ENCODE data around the gene C11orf68. TPM values are rescaled to one million over a fixed set of nuclear protein-coding genes. Genes with fewer than 3 reads are reported as not detected.

The C11orf68 gene
- polyA plus RNA-seq, 10 donors = 27.2 to 39.2 (median 32.0) TPM

GRCh38 chr11:65880027-65880426, 38.8 kb downstream of the C11orf68 start:
- no peak for DNase-seq

- no peak for DNase-seq
Observed at GRCh38 chr11:65879617-65880016, 39.2 kb downstream of the C11orf68 start, which contains the start of gene CTSW. Gene CTSW (plus strand): TSS chr11:65879837. CDS start chr11:65879855, 18 bp downstream.

GRCh38 chr11:65873318-65874156, 45.3 kb downstream of the C11orf68 start:
- peak; percentile 91 to 96 (median 94) for DNase-seq

DNA sequence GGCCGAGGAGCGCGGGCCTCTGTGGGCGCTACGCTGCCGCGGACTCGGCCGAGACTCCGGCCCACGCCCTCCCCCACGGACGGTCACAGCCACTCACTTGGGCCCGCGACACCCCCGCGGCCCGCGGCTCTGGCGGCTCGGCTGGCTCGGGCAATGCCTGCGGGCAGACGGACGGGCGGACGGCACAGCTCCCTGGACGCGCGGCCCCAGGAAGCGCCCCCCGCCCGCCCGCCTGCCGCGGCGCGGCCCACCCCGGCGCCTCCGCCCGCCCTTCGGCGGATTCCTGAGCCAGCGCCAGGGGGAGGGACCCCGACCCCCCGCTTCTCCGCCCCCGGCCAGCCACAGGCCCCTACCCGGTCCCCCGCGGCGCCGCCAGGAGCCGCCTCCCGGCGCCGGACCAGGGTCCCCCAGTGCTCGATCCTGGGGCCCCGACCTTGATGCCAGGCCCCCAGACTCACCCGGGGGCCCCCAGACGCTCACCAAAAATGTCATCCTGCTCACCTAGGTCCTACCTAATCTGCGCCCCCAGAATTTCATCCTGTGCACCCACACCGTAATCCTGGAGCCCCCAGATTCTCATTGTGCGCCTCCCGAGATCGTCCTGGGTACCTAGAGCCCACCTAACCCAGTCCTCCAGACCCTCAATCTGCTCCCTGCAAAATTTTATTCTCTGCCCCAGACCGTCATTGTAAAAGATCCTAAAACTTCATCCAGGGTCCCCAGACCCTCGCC, 46.1 kb downstream of the C11orf68 start, which contains the start of gene EFEMP2:
Gene EFEMP2 (minus strand): TSS at position 215 of the 732 bp plus-strand sequence. CDS start 446 bp downstream, outside the sequence.
- peak; percentile 50 to 87 (median 82) for DNase-seq

- peak in 1 of 3 donors; percentile 74 for DNase-seq
Observed at GRCh38 chr11:65871811-65872548, 46.9 kb downstream of the C11orf68 start.

- no peak for DNase-seq
Observed at GRCh38 chr11:65870706-65871681, 47.9 kb downstream of the C11orf68 start.

GRCh38 chr11:65870307-65870658, 48.6 kb downstream of the C11orf68 start:
- DNase-seq = no peak

DNA sequence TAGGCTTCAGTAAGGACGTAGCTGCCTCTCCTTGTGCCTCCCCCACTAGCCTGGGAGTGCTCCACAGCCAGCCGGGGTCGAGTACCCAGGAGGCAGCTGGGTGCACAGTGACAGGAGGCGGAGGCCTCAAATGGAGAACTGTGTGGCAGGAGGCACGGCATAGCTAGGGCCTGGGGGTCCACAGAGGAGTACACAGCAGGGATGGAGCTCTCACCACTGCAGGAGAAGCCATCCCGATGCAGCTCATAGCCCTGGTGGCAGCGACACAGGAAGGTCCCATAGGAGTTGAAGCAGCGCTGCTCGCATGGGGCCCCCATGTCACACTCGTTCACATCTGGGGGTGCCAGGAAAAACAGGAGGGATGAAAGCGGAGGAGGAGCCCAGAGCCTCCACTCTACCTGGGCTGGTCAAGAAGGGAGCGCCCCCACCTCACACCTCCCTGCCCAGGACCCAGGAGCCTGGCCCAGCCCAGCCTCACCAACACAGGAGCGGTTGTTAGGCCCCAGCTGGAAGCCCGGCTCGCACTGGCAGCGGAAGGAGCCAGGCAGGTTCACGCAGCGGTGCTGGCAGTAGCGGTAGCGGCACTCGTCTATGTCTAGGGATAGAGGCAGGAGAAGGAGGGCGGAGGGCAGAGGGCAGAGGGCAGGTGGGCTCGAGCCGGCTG, 49.1 kb downstream of the C11orf68 start:
- no peak for DNase-seq

DNA sequence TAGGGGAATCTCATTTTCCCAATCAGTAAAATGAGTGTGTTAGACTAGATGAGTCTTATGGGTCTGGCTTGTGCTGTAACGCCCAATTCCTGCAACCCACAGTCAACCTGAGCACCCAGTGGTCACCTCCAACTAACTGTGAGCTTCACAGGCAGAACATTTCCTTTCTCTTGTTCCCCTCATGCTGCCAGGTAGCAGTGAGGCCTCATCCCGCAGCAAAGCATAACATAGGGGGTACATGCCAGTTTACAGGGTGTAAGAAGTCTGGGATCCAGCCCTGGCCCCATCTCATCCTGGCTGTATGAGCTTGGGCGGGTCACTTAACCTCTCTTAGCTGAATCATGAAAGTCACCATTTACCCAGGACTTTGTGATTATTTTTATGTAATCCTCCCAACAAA, 50.0 kb downstream of the C11orf68 start:
- no peak for DNase-seq

- DNase-seq = no peak
Observed at GRCh38 chr11:65868076-65868667, 50.7 kb downstream of the C11orf68 start.

DNA sequence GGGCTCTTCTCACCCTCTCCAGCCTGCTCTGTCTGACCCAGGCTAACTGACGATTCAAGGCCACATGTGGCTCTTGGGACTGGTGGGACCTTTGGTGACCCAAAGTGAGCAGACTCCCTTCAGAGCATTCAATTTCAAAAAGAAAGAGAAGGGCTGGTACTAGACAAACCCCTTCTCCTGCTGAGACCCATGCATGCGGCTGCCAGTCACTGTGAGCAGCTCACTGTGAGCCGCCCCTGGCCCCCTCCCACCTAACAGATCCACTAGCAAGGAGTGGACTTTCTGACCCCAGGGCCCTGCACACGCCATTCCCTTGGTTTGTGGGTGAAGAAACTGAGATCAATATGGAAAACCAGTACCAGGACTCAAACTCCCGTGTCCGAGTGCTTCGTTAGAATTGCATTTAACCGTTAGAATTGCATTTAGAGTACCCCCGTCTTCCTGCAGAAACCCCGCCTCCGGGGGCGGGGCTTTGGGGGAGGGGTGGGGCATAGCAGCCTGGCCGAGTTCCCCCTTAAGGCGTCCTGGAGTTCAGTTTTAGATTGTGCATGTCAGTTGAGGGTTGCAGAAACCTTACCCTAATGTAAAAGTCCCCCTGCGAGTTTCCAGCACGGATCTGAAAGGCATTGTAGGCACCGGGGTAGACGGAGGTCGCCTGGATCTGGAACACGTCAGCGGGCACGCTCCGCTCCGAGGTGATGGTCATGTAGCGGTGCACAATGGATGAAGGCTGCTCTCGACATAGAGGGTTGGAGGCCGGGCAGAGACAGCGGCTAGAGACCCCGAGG, 51.4 kb downstream of the C11orf68 start:
- DNase-seq = no peak

Other genes starting within 250 kb of the C11orf68 start
- gene KAT5, start 206.8 kb downstream of the C11orf68 start, polyA plus RNA-seq (ENCODE audit: insufficient read length in 10 of 10) = 10 to 100 TPM; 29.1 to 39.6 (median 34.4) TPM
- 10 to 100 TPM; 20.0 to 30.6 (median 25.3) TPM for gene RNASEH2C, start 198.3 kb downstream of the C11orf68 start, polyA plus RNA-seq (ENCODE audit: insufficient read length in 10 of 10)
- 1 to 10 TPM; 1.4 to 3.0 (median 2.2) TPM for gene AP5B1, start 138.1 kb downstream of the C11orf68 start, polyA plus RNA-seq (ENCODE audit: insufficient read length in 10 of 10)
- 1 to 10 TPM in 1 of 10 donors, under 1 TPM in 1, not detected in 8; 0.31 to 1.2 TPM for gene OVOL1, start 132.0 kb downstream of the C11orf68 start, polyA plus RNA-seq (ENCODE audit: insufficient read length in 10 of 10)
- 1 to 10 TPM in 9 of 10 donors, under 1 TPM in 1; 0.64 to 2.3 (median 1.6) TPM for gene SNX32, start 85.1 kb downstream of the C11orf68 start, polyA plus RNA-seq (ENCODE audit: insufficient read length in 10 of 10)
- 100 to 1,000 TPM; 475 to 750 (median 627) TPM for gene CFL1, start 60.9 kb downstream of the C11orf68 start, polyA plus RNA-seq (ENCODE audit: insufficient read length in 10 of 10)
- 10 to 100 TPM; 31.7 to 60.8 (median 41.9) TPM for gene MUS81, start 58.6 kb downstream of the C11orf68 start, polyA plus RNA-seq (ENCODE audit: insufficient read length in 10 of 10)
- 100 to 1,000 TPM in 5 of 10 donors, 10 to 100 TPM in 5; 83.5 to 137 (median 101) TPM for gene EFEMP2, start 46.3 kb downstream of the C11orf68 start, polyA plus RNA-seq (ENCODE audit: insufficient read length in 10 of 10)
- 1 to 10 TPM in 4 of 10 donors, under 1 TPM in 5, not detected in 1; 0.69 to 2.9 (median 0.98) TPM for gene CTSW, start 39.2 kb downstream of the C11orf68 start, polyA plus RNA-seq (ENCODE audit: insufficient read length in 10 of 10)
- 10 to 100 TPM; 57.3 to 68.8 (median 61.7) TPM for gene FIBP, start 30.6 kb downstream of the C11orf68 start, polyA plus RNA-seq (ENCODE audit: insufficient read length in 10 of 10)
- 10 to 100 TPM in 8 of 10 donors, 1 to 10 TPM in 2; 9.2 to 24.8 (median 12.6) TPM for gene CCDC85B, start 28.4 kb downstream of the C11orf68 start, polyA plus RNA-seq (ENCODE audit: insufficient read length in 10 of 10)
- gene FOSL1, start 18.7 kb downstream of the C11orf68 start, polyA plus RNA-seq (ENCODE audit: insufficient read length in 10 of 10) = under 1 TPM in 6 of 10 donors, not detected in 4; 0.22 to 0.64 (median 0.29) TPM
- gene DRAP1, start 364 bp upstream of the C11orf68 start, polyA plus RNA-seq (ENCODE audit: insufficient read length in 10 of 10) = 100 to 1,000 TPM in 2 of 10 donors, 10 to 100 TPM in 8; 46.8 to 108 (median 66.1) TPM
- gene TSGA10IP, start 26.4 kb upstream of the C11orf68 start, polyA plus RNA-seq (ENCODE audit: insufficient read length in 10 of 10) = under 1 TPM in 2 of 10 donors, not detected in 8; 0.25 to 0.40 TPM
- 10 to 100 TPM; 30.7 to 42.6 (median 36.7) TPM for gene SART1, start 42.7 kb upstream of the C11orf68 start, polyA plus RNA-seq (ENCODE audit: insufficient read length in 10 of 10)
- 10 to 100 TPM; 14.0 to 23.0 (median 18.6) TPM for gene EIF1AD, start 83.1 kb upstream of the C11orf68 start, polyA plus RNA-seq (ENCODE audit: insufficient read length in 10 of 10)
- 100 to 1,000 TPM; 199 to 250 (median 215) TPM for gene BANF1, start 83.4 kb upstream of the C11orf68 start, polyA plus RNA-seq (ENCODE audit: insufficient read length in 10 of 10)
- gene CST6, start 92.9 kb upstream of the C11orf68 start, polyA plus RNA-seq (ENCODE audit: insufficient read length in 10 of 10) = not detected
- gene CATSPER1, start 107.4 kb upstream of the C11orf68 start, polyA plus RNA-seq (ENCODE audit: insufficient read length in 10 of 10) = under 1 TPM in 6 of 10 donors, not detected in 4; 0.10 to 0.26 (median 0.22) TPM
- gene GAL3ST3, start 130.1 kb upstream of the C11orf68 start, polyA plus RNA-seq (ENCODE audit: insufficient read length in 10 of 10) = 1 to 10 TPM in 2 of 10 donors, under 1 TPM in 8; 0.22 to 1.1 (median 0.57) TPM
- 100 to 1,000 TPM; 119 to 163 (median 138) TPM for gene SF3B2, start 133.3 kb upstream of the C11orf68 start, polyA plus RNA-seq (ENCODE audit: insufficient read length in 10 of 10)
- gene PACS1, start 151.2 kb upstream of the C11orf68 start, polyA plus RNA-seq (ENCODE audit: insufficient read length in 10 of 10) = 10 to 100 TPM; 29.6 to 34.8 (median 32.6) TPM